Stimulated activated CD4-positive, alpha-beta T cell treated with anti-CD3 and anti-CD28 coated beads, Interleukin-1b, Interleukin-23, amount 100 ng/mL, for 24 hours (primary cell): ENCODE results near the gene SYNDIG1L.
A peak's percentile ranks its signal among the peaks of the same experiment; 100 is the strongest.

Source experiments
- DNase-seq, 4 experiments: peaks; one replicate each; pipeline ENCODE4 v3.0.0-alpha.2; 2020; ENCODE audit warnings: low read depth in 4 of 4, low spot score in 1 of 4

SYNDIG1L gene

GRCh38 chr14:74364271-74364880 is 61.6 kb downstream of the SYNDIG1L start:
- no peak for DNase-seq

- DNase-seq, result peak; percentile 27 to 54 (median 41)
Observed at GRCh38 chr14:74362361-74362915, 63.6 kb downstream of the SYNDIG1L start.

GRCh38 chr14:74360163-74360562 is 65.8 kb downstream of the SYNDIG1L start:
- DNase-seq, result no peak

- no peak for DNase-seq
Observed at GRCh38 chr14:74358176-74358829, 67.7 kb downstream of the SYNDIG1L start.

- DNase-seq, result no peak
Observed at GRCh38 chr14:74357585-74357984, 68.4 kb downstream of the SYNDIG1L start.

GRCh38 chr14:74356892-74357575 is 69.0 kb downstream of the SYNDIG1L start:
- no peak for DNase-seq
